ENCODE results near the gene SLC4A2. TPM values are rescaled to one million over a fixed set of nuclear protein-coding genes. Genes with fewer than 3 reads are reported as not detected.

Gene SLC4A2
- total RNA-seq, 1 experiment from 2014 or later, result 164 TPM

- TF ChIP-seq AR (CRISPR knock-in tag; IDR thresholded peaks at IDR 0.05) (no peak), NR1H2 (CRISPR knock-in tag; IDR thresholded peaks at IDR 0.05) (no peak), ZNF138 (CRISPR knock-in tag; conservative IDR thresholded peaks at IDR 0.05) (no peak), AFF4 (CRISPR knock-in tag; IDR thresholded peaks at IDR 0.05; ENCODE audit: borderline replicate concordance) (no peak), NFYB (CRISPR knock-in tag; conservative IDR thresholded peaks at IDR 0.05; ENCODE audit: low read depth) (no peak), PREB (CRISPR knock-in tag; IDR thresholded peaks at IDR 0.05; ENCODE audit: borderline replicate concordance) (no peak)
- TF ChIP-seq, protein P1, sequence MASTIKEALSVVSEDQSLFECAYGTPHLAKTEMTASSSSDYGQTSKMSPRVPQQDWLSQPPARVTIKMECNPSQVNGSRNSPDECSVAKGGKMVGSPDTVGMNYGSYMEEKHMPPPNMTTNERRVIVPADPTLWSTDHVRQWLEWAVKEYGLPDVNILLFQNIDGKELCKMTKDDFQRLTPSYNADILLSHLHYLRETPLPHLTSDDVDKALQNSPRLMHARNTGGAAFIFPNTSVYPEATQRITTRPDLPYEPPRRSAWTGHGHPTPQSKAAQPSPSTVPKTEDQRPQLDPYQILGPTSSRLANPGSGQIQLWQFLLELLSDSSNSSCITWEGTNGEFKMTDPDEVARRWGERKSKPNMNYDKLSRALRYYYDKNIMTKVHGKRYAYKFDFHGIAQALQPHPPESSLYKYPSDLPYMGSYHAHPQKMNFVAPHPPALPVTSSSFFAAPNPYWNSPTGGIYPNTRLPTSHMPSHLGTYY (CRISPR knock-in tag; IDR thresholded peaks at IDR 0.05), result no peak
These were observed 42.4 kb downstream of the SLC4A2 start (continued) for GRCh38 chr7:151101621-151102396.

- Mint-ChIP-seq H3K36me3 (peaks cover 2% of the 10 kb centered on the region; the same call in 1 of the 2 replicates), H3K27ac (peak overlapping the region; percentile 52), H3K4me1 (peaks cover 47% of the 10 kb centered on the region), H3K27me3 (ENCODE audit: low read depth) (no peaks in the 10 kb centered on the region), H3K9me3 (no peaks in the 10 kb centered on the region), H3K4me3 (no peak overlapping the region; the same call in 1 of the 2 replicates)
- ChIA-PET CTCF (interaction anchor here (3.0 kb wide), 1 partner anchor 15 kb away, joined by 7 read pairs; no protein-coding TSS in a partner anchor), POLR2A (interaction anchor here (0.6 kb wide), 1 partner anchor 13 kb away, joined by 4 read pairs; no protein-coding TSS in a partner anchor)
- ATAC-seq (no peak), DNase-seq (ENCODE audit: low spot score) (no peak)
- TF ChIP-seq TEAD1 (CRISPR knock-in tag; IDR thresholded peaks at IDR 0.05), result no peak
- no peak for TF ChIP-seq PREB (CRISPR knock-in tag; IDR thresholded peaks at IDR 0.05; ENCODE audit: borderline replicate concordance)
- TF ChIP-seq, protein P2, sequence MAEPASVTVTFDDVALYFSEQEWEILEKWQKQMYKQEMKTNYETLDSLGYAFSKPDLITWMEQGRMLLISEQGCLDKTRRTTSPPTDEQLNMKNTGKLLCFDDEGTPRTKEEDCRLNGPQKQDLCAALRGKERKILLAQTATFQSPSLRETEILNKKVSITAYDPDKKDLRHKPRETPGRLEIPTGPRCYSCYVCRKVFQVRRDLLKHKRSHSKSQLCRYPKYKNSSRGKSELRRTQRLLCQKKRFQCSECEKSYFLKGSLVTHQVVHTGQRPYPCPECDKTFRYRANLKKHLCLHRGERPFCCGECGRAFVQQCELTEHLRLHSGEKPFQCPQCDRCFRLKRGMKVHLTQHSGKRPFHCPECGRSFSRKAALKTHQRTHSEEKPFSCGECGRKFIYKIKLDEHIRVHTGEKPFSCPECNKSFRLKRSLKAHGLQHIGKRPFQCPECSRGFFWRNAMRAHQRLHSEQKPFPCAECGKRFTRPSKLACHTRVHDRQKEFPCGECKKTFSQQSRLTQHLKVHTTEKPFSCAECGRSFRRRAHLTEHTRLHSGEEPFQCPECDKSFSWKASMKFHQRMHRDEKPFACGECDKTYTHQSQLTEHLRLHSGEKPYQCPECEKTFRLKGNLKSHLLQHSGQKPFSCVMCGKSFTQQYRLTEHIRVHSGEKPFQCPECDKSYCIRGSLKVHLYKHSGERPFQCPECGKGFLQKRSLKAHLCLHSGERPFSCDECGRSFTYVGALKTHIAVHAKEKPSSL (CRISPR knock-in tag; conservative IDR thresholded peaks at IDR 0.05), result no peak
- TF ChIP-seq, protein P3, sequence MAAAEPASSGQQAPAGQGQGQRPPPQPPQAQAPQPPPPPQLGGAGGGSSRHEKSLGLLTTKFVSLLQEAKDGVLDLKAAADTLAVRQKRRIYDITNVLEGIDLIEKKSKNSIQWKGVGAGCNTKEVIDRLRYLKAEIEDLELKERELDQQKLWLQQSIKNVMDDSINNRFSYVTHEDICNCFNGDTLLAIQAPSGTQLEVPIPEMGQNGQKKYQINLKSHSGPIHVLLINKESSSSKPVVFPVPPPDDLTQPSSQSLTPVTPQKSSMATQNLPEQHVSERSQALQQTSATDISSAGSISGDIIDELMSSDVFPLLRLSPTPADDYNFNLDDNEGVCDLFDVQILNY (CRISPR knock-in tag; IDR thresholded peaks at IDR 0.05), result no peak
- TF ChIP-seq GRHL2 (CRISPR knock-in tag; IDR thresholded peaks at IDR 0.05; ENCODE audit: insufficient replicate concordance, severe bottlenecking), result no peak
- TF ChIP-seq, protein P4, sequence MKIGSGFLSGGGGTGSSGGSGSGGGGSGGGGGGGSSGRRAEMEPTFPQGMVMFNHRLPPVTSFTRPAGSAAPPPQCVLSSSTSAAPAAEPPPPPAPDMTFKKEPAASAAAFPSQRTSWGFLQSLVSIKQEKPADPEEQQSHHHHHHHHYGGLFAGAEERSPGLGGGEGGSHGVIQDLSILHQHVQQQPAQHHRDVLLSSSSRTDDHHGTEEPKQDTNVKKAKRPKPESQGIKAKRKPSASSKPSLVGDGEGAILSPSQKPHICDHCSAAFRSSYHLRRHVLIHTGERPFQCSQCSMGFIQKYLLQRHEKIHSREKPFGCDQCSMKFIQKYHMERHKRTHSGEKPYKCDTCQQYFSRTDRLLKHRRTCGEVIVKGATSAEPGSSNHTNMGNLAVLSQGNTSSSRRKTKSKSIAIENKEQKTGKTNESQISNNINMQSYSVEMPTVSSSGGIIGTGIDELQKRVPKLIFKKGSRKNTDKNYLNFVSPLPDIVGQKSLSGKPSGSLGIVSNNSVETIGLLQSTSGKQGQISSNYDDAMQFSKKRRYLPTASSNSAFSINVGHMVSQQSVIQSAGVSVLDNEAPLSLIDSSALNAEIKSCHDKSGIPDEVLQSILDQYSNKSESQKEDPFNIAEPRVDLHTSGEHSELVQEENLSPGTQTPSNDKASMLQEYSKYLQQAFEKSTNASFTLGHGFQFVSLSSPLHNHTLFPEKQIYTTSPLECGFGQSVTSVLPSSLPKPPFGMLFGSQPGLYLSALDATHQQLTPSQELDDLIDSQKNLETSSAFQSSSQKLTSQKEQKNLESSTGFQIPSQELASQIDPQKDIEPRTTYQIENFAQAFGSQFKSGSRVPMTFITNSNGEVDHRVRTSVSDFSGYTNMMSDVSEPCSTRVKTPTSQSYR (CRISPR knock-in tag; IDR thresholded peaks at IDR 0.05), result no peak
- TF ChIP-seq ATF6 (CRISPR knock-in tag; IDR thresholded peaks at IDR 0.05), result no peak
- no peak for TF ChIP-seq CREM (CRISPR knock-in tag; IDR thresholded peaks at IDR 0.05)
These were observed 43.6 kb downstream of the SLC4A2 start for GRCh38 chr7:151102991-151103390.
